IPS-18c (cell line): Measurements from ENCODE around the gene CAPN15.

ENCODE experiments used
- H3K4me3 ChIP-seq: 2 replicates; pipeline ENCODE4 v1.7.0; 2013; ENCODE audit warnings: low read depth, mild to moderate bottlenecking, low read length, moderate library complexity; ENCODE audit not compliant: insufficient read depth
- H3K9me3 ChIP-seq: one replicate; pipeline ENCODE4 v1.6.1; 2013; ENCODE audit warnings: mild to moderate bottlenecking, low read length, moderate library complexity; ENCODE audit not compliant: control insufficient read depth, insufficient read depth

Gene CAPN15

GRCh38 chr16:564690-565418, 37.3 kb downstream of the CAPN15 start:
- Histone ChIP-seq H3K4me3 (no peak overlapping the region), H3K9me3 (no peaks in the 10 kb centered on the region)

GRCh38 chr16:565419-566330, 38.2 kb downstream of the CAPN15 start:
- Histone ChIP-seq H3K4me3 (no peak overlapping the region), H3K9me3 (no peaks in the 10 kb centered on the region)

DNA sequence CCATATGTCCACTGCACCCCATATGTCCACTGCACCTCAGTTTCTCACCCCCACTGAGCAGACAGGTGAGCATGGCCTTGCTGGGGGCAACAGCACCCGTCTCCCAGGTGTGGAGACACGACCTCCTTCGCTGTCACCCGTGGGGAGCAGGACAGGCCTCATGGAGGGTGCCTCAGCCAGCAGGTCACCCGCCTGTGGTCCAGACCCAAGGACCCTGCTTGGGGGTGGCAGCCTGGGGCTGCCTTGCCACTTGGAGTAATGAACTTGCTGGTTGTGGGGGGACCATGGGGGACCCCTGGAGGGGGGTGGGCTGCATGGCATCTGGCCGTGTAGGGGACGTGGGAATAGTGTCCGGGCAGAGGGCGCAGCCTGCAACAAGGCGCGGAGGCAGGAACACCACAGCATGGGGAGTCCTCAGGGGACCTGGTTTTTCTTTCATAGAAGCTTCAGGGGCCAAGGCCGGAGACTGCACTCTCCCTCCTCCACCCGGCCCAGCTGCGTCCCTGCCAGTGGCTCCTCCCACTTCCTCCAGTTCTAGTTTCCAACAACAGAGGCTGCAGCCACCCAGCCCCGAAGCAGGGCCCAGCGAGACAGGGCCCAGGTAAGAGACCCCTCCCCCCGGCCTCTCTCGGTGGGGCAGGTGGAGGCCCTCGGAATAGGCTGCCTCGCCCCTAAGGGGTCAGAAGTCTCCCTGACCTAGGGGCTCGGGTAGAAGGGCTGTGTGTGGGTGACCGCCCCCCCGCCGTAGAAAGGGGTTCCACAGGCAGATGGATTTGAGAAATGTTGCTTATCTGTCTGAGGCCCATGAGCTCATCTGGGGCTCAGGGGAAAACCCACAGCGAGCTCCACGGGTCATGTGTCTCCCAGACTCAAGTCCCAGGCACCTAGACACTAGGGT, 39.2 kb downstream of the CAPN15 start, which contains the start of gene NHLRC4:
TSS of gene NHLRC4 (plus strand) at position 531 of the 898 bp plus-strand sequence. CDS start 1,043 bp downstream, outside the sequence.
- no peak within 1 kb of the TSS for H3K4me3 ChIP-seq
- H3K9me3 ChIP-seq, result no peaks in the 10 kb centered on the region

DNA sequence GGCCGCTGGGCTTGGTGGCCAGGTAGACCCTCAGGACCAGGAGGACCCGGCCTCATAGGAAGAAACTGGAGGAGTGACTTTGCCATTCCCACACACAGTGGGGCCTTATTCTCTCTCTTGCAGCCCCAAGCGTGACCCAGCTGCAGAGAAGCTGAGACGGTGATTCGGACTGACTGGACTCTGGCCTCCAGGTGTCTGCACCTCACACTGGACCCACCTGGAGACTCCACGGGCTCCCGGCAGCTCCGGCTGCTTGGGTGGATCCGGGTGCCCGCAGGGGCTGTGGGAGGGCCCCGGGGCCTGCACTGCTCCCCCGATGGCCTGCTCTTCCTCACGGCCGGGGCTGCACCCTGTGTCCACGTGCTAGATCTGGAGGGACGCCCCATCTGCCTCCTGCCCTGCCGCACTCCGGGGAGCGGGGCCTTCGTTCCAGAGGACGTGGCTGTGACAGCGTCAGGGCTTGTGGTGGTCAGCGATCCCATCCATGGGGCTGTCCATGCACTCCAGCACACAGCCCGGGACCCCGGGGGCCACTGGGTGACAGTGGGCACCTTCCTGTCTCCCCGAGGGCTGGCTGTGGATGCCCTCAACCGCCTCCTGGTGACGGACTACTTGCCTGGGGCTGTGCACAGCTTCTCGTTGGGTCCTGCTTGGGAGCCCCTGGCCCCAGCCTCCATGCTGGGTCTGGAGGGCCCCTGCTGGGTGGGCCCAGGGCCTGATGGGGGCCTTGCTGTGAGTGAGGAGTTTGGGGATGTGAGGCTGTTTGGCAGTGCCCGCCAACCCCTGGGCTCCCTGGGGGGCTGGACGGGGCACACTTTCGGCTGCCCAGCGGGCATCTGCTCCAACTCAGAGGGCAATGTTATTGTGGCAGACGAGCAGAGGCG, 40.1 kb downstream of the CAPN15 start:
- Histone ChIP-seq H3K4me3 (no peak overlapping the region), H3K9me3 (no peaks in the 10 kb centered on the region)

- Histone ChIP-seq H3K9me3 (no peaks in the 10 kb centered on the region), H3K4me3 (peak overlapping the region; percentile 53; the same call in 1 of the 2 replicates)
These were observed 41.1 kb downstream of the CAPN15 start for GRCh38 chr16:568401-569258.

- H3K9me3 ChIP-seq, result no peaks in the 10 kb centered on the region
- peak within 1 kb of the TSS; percentile 91 for H3K4me3 ChIP-seq
These were observed 42.1 kb downstream of the CAPN15 start, which contains the start of gene PIGQ for GRCh38 chr16:569445-570254. PIGQ (plus strand) TSS chr16:569968; CDS start chr16:574075, 4,107 bp downstream.

DNA sequence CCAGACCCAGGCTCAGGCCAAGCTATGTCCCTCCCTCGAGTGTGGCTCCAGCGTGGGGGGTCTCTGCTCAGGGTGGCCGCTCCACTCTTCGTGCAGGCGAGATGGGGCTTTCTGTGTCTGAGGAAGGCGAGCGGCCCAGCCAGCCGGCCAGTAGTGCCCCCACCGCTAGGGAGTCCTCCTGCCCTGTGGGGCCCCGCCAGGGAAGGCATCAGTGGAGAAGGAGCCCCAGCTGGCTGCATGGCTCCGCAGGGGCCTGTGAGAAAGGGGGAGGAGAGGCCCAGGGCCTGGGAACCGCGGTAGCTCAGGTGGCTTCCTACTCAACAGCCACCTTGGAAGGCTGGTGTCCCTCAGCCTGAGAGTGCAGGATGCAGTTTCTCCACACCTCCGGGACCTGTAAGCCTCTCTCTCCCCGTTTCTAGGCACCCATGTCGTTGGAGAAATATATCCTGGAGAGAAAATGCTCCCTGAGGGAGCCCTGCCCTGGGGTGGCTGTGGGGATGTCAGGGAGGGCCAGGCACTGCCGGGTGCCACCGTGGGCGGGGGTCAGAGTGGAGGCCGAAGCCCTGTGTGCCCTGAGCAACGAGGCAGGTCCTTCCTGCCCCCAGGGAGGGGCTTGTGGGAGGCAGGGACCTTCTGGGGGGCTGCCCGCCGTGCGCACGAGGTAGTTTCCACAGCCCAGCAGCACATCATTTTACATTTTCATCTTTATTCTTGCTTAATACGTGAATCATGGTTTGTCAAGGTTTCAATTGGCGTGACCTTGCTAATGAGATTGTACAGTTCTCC, 45.5 kb downstream of the CAPN15 start:
- no peak overlapping the region for H3K4me3 ChIP-seq
- H3K9me3 ChIP-seq, result no peaks in the 10 kb centered on the region

GRCh38 chr16:574021-574760, 46.7 kb downstream of the CAPN15 start:
- no peaks in the 10 kb centered on the region for H3K9me3 ChIP-seq
- H3K4me3 ChIP-seq, result no peak overlapping the region

DNA sequence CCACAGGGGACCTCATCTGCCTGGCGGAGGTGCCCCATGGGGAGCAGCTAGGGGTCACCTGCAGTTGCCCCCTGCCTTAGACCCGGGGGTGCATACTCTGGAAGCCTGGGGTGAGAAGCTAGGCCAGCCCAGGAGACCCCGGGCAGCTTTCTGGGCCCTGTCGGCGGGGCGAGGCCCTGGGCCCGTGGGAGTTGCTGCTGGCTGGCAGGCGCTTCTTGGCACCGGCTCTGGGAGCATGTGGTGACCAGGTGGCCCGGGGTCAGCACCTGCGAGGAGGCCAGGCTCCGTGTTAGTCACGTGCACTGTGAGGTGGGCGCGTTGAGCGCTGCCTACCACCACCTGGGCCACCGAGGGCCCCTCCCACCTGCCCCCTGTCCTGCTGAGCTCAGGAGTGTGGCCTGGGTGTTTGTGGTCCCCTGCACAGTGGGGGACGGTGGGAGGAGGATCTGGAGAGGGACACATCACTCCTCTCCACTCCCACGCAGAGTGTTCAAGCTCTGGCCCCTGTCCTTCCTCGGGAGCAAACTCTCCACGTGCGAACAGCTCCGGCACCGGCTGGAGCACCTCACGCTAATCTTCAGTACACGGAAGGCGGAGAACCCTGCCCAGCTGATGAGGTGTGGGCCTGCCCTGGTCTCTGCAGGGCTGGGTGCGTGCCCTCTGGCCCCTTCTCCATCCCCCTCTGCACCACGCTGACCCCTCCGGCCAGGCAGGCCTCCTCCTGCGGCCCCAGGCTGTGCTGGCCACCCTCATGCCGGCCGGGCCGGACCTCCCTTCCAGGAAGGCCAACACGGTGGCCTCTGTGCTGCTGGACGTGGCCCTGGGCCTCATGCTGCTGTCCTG, 48.1 kb downstream of the CAPN15 start:
- no peaks in the 10 kb centered on the region for H3K9me3 ChIP-seq
- H3K4me3 ChIP-seq, result no peak overlapping the region

DNA sequence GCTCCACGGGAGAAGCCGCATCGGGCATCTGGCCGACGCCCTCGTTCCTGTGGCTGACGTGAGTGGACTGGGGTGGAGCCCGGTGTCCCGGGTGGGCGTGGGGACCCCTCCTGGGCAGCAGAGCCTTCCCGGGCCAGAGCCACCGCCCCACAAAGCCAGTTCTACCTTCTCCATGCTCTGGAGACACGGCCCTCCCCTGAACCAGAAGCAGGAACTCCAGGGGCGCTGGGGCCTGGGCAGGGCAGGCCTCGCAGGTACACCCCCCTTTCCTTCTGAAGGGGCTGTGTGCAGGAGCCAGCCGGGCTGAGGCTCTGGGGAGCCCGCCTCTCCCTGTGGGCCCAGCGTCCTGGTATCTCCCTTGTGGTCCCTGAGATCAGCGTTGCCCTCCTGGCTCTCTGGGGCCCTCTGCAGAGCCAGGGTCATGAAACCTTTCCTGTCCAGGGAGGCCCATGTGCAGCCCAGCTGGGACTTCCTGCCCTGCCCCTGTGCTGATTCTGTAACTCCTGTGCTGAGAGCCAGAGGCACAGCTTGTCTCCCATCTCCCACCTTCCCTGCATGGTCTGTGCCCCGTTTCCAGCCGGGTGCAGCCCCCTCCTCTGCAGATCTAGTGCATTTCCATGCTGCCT, 48.8 kb downstream of the CAPN15 start:
- Histone ChIP-seq H3K9me3 (no peaks in the 10 kb centered on the region), H3K4me3 (no peak overlapping the region)

DNA sequence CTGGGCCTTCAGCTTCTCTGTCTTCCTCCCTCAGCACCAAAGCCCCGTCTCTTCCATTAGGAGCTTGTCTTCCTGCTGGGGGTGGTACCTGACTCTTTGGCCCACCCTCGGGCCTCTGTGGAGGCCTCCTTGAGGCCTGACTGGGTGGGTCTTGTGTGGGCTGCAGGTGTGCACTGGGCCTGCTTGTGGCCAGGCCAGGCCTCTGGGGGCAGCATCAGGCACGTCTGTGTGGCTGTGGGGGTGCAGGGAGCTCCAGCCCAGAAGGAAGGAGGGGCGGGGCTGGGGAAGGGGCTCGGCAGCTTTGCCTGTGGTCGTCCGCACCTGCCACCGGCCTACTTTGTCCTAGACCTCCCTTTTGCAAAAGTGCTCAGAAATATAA, 49.3 kb downstream of the CAPN15 start:
- Histone ChIP-seq H3K9me3 (no peaks in the 10 kb centered on the region), H3K4me3 (no peak overlapping the region)

GRCh38 chr16:577796-578195, 50.3 kb downstream of the CAPN15 start:
- no peak overlapping the region for H3K4me3 ChIP-seq
- H3K9me3 ChIP-seq, result no peaks in the 10 kb centered on the region
